HG02610 (cell line): ENCODE measurements around the gene KRT37.
"Not testable (repeated sequence)": the region's sequence is repeated elsewhere in the genome, so short reads cannot be mapped to it uniquely, and the experiment has no call there.

Experiments
- ATAC-seq: cut with Tn5 transposase; IDR thresholded peaks from one replicate; pipeline ENCODE4 v1.9.1; 2021; ENCODE audit warnings: mild to moderate bottlenecking, moderate library complexity; ENCODE audit not compliant: unreplicated experiment

Gene KRT37

GRCh38 chr17:41407226-41407625 lies 17.2 kb downstream of the KRT37 start:
- no peak for ATAC-seq

GRCh38 chr17:41406205-41406604 lies 18.2 kb downstream of the KRT37 start:
- no peak for ATAC-seq

GRCh38 chr17:41404024-41404671 lies 20.2 kb downstream of the KRT37 start:
- no peak for ATAC-seq

GRCh38 chr17:41403404-41404023 lies 20.9 kb downstream of the KRT37 start:
- no peak for ATAC-seq

- no peak for ATAC-seq
Measured at GRCh38 chr17:41402161-41402560, 22.2 kb downstream of the KRT37 start.

- no peak for ATAC-seq
Measured at GRCh38 chr17:41396996-41397660, 27.3 kb downstream of the KRT37 start, which contains the start of gene KRT31. TSS of gene KRT31 (minus strand) at chr17:41397608. CDS start at chr17:41397539, 69 bp downstream.

- ATAC-seq: no peak
Measured at GRCh38 chr17:41396340-41396739, 28.0 kb downstream of the KRT37 start.

GRCh38 chr17:41395611-41396010 lies 28.8 kb downstream of the KRT37 start:
- ATAC-seq: no peak

GRCh38 chr17:41395044-41395443 lies 29.3 kb downstream of the KRT37 start:
- ATAC-seq: not testable (repeated sequence)

- no peak for ATAC-seq
Measured at GRCh38 chr17:41394254-41394996, 30.0 kb downstream of the KRT37 start.

- ATAC-seq: no peak
Measured at GRCh38 chr17:41393826-41394225, 30.6 kb downstream of the KRT37 start.

- ATAC-seq: no peak
Measured at GRCh38 chr17:41393294-41393693, 31.1 kb downstream of the KRT37 start.

GRCh38 chr17:41392278-41392677 lies 32.1 kb downstream of the KRT37 start:
- no peak for ATAC-seq

GRCh38 chr17:41391535-41391934 lies 32.9 kb downstream of the KRT37 start:
- no peak for ATAC-seq

GRCh38 chr17:41390411-41390938 lies 33.9 kb downstream of the KRT37 start:
- ATAC-seq: no peak

GRCh38 chr17:41387670-41388069 lies 36.7 kb downstream of the KRT37 start:
- ATAC-seq: no peak

- no peak for ATAC-seq
Measured at GRCh38 chr17:41386227-41386626, 38.2 kb downstream of the KRT37 start.

GRCh38 chr17:41383690-41384089 lies 40.7 kb downstream of the KRT37 start:
- no peak for ATAC-seq

GRCh38 chr17:41382394-41382793 lies 42.0 kb downstream of the KRT37 start:
- no peak for ATAC-seq

- ATAC-seq: not testable (repeated sequence)
Measured at GRCh38 chr17:41381943-41382342, 42.4 kb downstream of the KRT37 start, which contains the start of gene KRT34. TSS of gene KRT34 (minus strand) at chr17:41382306. CDS start at chr17:41382246, 60 bp downstream.

GRCh38 chr17:41380091-41380490 lies 44.3 kb downstream of the KRT37 start:
- not testable (repeated sequence) for ATAC-seq
